Ovary (tissue), 3 donors: ENCODE measurements around the gene IL24.

Experiments used
- EP300 ChIP-seq: sonication (generic); formaldehyde crosslinking; IDR thresholded peaks from one replicate; pipeline ENCODE4 v1.6.1; 2017; ENCODE audit warnings: antibody characterized with exemption
- POLR2A ChIP-seq: fragments of 450-650 bp; IDR thresholded peaks from one replicate; pipeline ENCODE4 v1.6.1; 2017; ENCODE audit warnings: antibody characterized with exemption, mild to moderate bottlenecking, moderate library complexity
- TF ChIP-seq, protein P1 (sequence below), 3 donors: fragments of 450-650 bp in 2 of 3; fragments of 200-600 bp in 1 of 3; IDR thresholded peaks; one replicate each; pipeline versions ENCODE4 v1.5.1 to v1.8.0; 2016 to 2022; ENCODE audit warnings: antibody characterized with exemption in 3 of 3, mild to moderate bottlenecking in 1 of 3
- donor health status: DM: no; HTN: no; CAD: no.

DNA sequence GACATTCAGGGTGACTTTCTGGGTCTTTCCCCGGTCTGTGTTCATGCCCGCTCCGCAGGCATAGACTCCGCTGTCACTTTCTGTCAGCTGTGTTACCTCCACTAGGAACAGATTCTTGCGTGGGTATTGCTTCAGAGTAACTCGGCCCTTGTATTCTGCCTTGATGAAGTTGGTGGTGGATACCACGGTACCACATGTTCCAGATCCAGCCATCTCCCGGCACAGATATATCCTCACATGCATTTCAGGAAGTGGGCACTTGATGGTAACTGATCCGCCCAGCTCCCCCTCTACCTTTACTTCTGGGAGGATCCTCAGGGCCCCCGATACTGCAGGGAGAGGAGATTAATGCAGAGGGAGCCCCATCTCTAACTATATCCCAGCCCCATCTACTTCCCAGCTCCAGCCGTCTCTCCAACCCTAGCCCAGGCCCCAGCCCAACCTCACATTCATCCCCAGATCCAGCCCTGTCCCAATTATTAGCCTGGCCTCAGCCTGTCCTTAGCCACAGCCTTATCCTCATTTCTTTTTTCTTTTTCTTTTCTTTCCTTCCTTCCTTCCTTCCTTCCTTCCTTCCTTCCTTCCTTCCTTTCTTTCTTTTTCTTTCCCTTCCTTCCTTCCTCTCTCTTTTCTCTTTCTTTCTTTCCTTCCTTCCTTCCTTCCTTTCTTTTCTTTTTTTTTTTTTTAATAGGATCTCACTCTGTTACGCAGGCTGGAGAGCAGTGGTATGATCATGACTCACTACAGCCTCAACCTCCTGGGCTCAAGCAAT, 16.7 kb downstream of the IL24 start:
- TF ChIP-seq, protein P1, sequence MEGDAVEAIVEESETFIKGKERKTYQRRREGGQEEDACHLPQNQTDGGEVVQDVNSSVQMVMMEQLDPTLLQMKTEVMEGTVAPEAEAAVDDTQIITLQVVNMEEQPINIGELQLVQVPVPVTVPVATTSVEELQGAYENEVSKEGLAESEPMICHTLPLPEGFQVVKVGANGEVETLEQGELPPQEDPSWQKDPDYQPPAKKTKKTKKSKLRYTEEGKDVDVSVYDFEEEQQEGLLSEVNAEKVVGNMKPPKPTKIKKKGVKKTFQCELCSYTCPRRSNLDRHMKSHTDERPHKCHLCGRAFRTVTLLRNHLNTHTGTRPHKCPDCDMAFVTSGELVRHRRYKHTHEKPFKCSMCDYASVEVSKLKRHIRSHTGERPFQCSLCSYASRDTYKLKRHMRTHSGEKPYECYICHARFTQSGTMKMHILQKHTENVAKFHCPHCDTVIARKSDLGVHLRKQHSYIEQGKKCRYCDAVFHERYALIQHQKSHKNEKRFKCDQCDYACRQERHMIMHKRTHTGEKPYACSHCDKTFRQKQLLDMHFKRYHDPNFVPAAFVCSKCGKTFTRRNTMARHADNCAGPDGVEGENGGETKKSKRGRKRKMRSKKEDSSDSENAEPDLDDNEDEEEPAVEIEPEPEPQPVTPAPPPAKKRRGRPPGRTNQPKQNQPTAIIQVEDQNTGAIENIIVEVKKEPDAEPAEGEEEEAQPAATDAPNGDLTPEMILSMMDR (IDR thresholded peaks at IDR 0.05) = no peak
- TF ChIP-seq POLR2A (no peak), EP300 (no peak)
